H1 (cell line): ENCODE results near the gene OOEP. TPM values are rescaled to one million over a fixed set of nuclear protein-coding genes. Genes with fewer than 3 reads are reported as not detected.

Experiments
- ATF2 ChIP-seq: IDR thresholded peaks from 2 replicates; pipeline ENCODE4 v1.6.1; 2012; ENCODE audit warnings: low read length, inconsistent platforms
- HDAC2 ChIP-seq, 2 experiments: fragments of 300-600 bp in 1 of 2; sonication (generic) in 1 of 2; IDR thresholded peaks; 2 replicates each; pipeline ENCODE4 v1.6.1; 2011 to 2012; ENCODE audit warnings: low read depth in 2 of 2, low read length in 2 of 2, mild to moderate bottlenecking in 2 of 2, moderate library complexity in 2 of 2, borderline replicate concordance in 1 of 2, inconsistent platforms in 1 of 2
- KDM1A ChIP-seq: fragments of 200-600, 300-600 bp; sonication (generic); IDR thresholded peaks from 2 replicates; pipeline ENCODE4 v1.7.1; 2016; ENCODE audit warnings: mild to moderate bottlenecking, low read length, borderline replicate concordance
- NANOG ChIP-seq: IDR thresholded peaks from 2 replicates; pipeline ENCODE4 v1.6.1; 2011; ENCODE audit warnings: low read length, low read depth, mild to moderate bottlenecking, inconsistent platforms; ENCODE audit not compliant: insufficient read depth, poor library complexity, severe bottlenecking
- POLR2A ChIP-seq, 2 experiments: IDR thresholded peaks; 1 replicate in 1 of 2; 2 replicates in 1 of 2; pipeline ENCODE4 v1.6.1; 2011; ENCODE audit warnings: low read depth in 2 of 2, low read length in 2 of 2, mild to moderate bottlenecking in 2 of 2; ENCODE audit errors: control extremely low read depth in 1 of 2
- SAP30 ChIP-seq: fragments of 300-600 bp; sonication (generic); IDR thresholded peaks from 2 replicates; pipeline ENCODE4 v1.7.1; 2012; ENCODE audit warnings: low read length, moderate library complexity, mild to moderate bottlenecking, inconsistent platforms; ENCODE audit not compliant: insufficient read depth, insufficient replicate concordance
- SP4 ChIP-seq: IDR thresholded peaks from 2 replicates; pipeline ENCODE4 v1.6.1; 2012; ENCODE audit warnings: low read length, inconsistent platforms
- TAF7 ChIP-seq: optimal IDR thresholded peaks from 2 replicates; pipeline ENCODE3; 2011; ENCODE audit warnings: low read depth, mild to moderate bottlenecking, inconsistent platforms, low read length, moderate library complexity, borderline replicate concordance
- polyA plus RNA-seq, 7 experiments: library from polyadenylated mRNA; depleted of rRNA in 3 of 7; stranded (reverse) in 5 of 7; unstranded in 2 of 7; fragments of >200 nt in 5 of 7; fragments of 200-250 nt in 2 of 7; gene quantifications; 1 replicate in 5 of 7; 2 replicates in 1 of 7; 4 replicates in 1 of 7; pipeline versions ENCODE4 v1.2.1 to v1.2.3, GENCODE V29; 2011 to 2013; ENCODE audit warnings: missing spikeins in 2 of 7, mixed read lengths in 2 of 7
- total RNA-seq: library from RNA; stranded (reverse); fragmentation: NEBNext Ultra II Directional; extraction: Animal tissue kit (Norgen Biotek cat#: 25700); gene quantifications from 2 replicates; pipeline ENCODE4 v1.2.1, GENCODE V29; 2021

OOEP gene
- total and polyA plus RNA-seq, 2 of the 8 experiments (the other 6 are each of a cell fraction or from before 2014, with no cell fraction given), result 0.20 to 0.41 TPM

- TF ChIP-seq ATF2 (no peak), POLR2A (IDR thresholded peaks at IDR 0.05; ENCODE audit: control extremely low read depth in 1 of 2, low read depth in 2 of 2, low read length in 2 of 2) (no peak), KDM1A (no peak), NANOG (no peak), HDAC2 (IDR thresholded peaks at IDR 0.05; ENCODE audit: borderline replicate concordance in 1 of 2, low read depth in 2 of 2, low read length in 2 of 2) (no peak), SAP30 (no peak), TAF7 (no peak), SP4 (no peak)
These were observed 26.2 kb upstream of the OOEP start (continued) for GRCh38 chr6:73395875-73396274.
